GM18868 (cell line): ENCODE data around the gene GPBP1.

Source experiments
- ATAC-seq: cut with Tn5 transposase; IDR thresholded peaks from one replicate; pipeline ENCODE4 v1.9.1; 2021; ENCODE audit warnings: mild to moderate bottlenecking, moderate library complexity; ENCODE audit not compliant: unreplicated experiment

The GPBP1 gene

DNA sequence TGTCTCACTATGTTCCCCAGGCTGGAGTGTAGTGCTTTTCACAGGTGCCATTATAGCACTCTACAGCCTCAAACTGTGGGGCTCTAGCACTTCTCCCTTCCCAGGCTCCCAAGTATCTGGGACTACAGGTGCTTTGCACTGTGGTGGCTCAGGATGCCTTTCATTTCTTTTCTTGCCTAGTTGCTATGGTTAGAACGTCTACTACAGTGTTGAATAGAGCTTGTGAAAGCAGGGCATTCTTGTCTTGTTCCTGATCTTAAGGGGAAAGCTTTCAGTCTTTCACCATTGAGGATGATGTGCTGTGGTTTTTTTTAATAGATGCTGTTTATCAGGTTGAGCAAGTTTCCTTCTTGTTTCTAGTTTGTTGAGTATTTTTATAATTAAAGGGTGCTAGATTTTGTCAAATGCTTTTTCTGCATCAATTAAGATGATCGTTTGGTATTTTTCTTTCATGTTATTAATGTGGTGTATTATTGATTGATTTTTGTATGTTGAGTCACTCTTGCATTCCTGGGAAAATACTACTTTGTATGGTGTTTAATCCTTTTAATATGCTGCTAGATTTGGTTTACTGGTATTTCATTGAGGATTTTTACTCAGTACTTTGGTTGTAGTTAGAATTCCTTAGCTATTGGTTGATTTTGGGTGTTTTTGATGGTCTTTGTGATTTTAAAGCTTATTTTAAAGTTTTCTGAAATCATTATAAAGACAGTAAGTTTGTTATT is 35.6 kb downstream of the GPBP1 start:
- peak; percentile 46 for ATAC-seq

GRCh38 chr5:57210633-57211032 is 36.8 kb downstream of the GPBP1 start:
- ATAC-seq, result no peak

DNA sequence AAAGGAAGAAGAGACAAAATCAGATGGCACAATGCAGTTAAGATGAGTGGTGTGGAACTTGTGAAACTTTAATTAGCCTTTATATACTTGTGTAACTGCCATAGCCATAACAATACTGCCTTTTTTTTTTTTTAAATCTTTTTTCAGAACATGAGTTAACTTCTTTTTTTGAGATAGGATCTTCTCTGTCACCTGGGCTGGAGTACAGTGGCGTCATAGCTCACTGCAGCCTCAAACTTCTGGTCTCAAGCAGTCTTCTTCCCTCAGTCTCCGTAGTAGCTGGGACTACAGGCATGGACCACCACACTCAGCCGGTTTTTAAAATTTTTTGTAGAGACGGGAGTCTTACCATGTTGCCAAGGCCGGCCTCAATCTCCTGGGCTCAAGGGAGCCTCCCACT is 37.2 kb downstream of the GPBP1 start:
- no peak for ATAC-seq

DNA sequence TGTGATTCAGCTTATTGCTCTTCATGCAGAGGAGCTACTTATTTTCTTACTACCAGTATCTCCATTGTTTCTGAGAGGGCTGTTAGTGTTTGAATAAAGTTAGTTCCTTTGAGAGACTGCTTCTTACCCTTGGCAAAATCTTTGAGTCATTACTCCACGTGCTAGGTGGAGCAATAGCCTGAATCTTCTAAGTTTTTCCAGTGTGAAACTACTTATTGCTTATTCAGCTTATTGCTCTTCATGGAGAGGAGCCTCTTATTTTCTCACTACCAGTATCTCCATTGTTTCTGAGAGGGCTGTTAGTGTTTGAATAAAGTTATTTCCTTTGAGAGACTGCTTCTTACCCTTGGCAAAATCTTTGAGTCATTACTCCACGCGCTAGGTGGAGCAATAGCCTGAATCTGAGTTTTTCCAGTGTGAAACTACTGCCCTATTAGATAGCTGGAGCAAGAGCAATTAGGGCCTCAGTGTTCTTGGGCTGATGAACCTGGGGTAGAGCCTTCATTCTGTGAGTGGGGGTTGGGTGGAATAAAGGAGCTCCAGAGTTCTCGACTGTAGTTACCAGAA is 41.9 kb downstream of the GPBP1 start:
- ATAC-seq, result no peak

GRCh38 chr5:57216714-57217113 is 42.9 kb downstream of the GPBP1 start:
- ATAC-seq, result no peak

DNA sequence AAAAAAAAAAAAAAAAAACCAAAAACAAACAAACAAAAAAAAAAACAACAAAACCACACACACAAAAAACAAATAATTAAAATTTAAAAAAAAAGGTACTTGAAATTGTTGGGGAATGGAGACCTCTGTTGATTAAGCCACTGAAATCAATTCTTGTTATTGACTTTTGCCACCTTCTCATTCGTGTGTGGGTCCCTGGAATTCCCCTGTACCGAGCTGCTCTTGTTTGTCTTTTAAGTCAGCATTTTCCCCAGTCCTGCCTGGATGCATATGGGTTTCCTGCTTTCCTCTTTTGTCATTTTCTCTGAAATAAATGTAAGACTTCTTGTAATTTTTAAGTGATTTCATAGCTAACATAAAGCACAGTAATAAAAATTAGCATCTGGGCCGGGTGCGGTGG is 45.5 kb downstream of the GPBP1 start:
- ATAC-seq, result peak; percentile 61

DNA sequence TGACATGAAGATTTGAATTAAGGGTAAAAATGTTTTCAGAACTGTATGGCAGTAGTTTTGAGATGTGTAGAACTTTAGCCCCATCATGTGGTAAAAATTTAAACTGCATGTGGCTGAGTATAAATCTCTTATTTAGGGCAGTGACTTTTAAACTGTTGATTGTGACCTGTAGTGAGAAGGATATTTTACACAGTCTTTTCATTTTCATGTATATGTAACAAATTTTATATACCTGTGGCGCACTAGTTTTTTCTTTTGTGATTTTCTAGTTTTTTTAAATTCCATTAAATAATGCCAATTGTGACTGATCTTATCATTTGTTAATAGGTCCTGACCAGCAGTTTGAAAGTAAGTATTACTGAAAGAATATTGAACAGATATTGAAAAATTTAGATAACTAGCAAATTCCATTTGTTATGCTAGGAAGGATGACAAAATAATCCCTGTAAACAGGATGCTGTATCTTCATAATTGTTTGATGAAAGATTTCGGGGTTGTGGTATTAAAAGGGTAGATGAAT is 47.2 kb downstream of the GPBP1 start:
- peak; percentile 70 for ATAC-seq

DNA sequence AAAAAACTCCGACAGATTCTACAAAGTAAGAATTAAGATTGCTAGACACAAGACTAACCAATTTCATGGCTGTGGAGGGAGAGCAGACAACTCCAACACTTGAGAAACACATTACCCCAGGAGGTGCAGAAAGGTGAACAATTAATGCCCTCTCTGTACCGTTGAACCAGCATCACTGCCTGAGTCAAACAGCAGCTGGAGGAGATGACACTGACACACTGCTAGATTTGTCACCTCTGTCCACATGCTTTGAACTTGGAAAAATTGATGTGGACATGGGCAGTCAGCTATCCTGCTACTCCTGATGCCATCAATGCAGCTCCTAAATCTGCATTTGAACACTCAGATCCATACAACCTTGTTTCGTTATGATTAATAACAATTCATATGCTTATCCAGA is 51.7 kb downstream of the GPBP1 start:
- ATAC-seq, result no peak

DNA sequence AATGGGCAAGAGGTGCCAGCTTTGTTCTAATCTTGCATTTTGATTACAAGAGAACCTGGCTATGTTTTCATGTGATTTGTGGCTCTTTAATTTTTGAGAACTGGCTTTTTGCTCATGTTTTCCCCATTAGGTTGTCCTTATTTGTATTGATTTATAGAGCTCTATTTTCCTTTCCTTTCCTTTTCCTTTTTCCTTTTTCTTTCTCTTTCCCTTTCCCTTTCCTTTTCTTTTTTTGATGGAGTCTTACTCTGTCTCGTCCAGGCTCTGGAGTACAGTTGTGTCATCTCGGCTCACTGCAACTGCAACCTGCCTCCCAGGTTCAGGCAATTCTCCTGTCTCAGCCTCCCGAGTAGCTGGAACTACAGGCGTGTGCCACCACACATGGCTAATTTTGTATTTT is 55.5 kb downstream of the GPBP1 start:
- no peak for ATAC-seq

GRCh38 chr5:57231607-57232006 is 57.7 kb downstream of the GPBP1 start:
- no peak for ATAC-seq

DNA sequence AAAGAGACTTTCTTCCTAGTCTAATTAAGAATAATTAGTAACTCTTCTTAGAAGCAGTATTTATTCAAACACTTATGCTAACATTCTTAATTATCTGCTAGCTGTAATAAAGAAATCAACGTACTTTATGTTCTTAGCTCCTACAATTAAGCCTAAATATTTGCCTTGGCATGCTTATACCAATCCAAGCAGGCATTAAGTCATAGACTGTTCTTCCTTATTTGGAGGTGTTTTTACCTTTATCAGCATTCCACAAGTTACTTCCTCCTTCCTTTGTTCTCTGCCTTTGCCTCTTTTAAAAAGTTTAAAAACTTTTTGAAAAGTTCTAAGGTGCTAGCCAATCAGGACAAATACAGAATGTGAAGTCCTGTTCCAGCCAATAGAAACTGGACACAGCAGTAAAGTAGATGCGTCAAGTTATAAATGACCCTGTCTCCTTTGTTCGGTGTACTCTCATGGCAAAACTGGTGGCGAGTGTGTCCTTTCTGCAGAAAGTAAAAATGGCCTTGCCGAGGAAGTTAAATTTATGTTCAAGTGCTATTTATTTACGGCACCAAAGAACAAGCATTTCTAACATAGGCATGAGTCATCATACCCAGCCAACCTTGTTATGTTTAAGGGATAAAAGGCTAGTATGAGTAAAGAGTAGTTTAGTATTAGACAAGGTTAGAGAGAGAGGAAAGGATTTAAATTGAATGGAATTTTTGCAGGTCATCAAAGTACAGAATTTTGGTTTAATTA is 58.6 kb downstream of the GPBP1 start:
- ATAC-seq, result no peak

DNA sequence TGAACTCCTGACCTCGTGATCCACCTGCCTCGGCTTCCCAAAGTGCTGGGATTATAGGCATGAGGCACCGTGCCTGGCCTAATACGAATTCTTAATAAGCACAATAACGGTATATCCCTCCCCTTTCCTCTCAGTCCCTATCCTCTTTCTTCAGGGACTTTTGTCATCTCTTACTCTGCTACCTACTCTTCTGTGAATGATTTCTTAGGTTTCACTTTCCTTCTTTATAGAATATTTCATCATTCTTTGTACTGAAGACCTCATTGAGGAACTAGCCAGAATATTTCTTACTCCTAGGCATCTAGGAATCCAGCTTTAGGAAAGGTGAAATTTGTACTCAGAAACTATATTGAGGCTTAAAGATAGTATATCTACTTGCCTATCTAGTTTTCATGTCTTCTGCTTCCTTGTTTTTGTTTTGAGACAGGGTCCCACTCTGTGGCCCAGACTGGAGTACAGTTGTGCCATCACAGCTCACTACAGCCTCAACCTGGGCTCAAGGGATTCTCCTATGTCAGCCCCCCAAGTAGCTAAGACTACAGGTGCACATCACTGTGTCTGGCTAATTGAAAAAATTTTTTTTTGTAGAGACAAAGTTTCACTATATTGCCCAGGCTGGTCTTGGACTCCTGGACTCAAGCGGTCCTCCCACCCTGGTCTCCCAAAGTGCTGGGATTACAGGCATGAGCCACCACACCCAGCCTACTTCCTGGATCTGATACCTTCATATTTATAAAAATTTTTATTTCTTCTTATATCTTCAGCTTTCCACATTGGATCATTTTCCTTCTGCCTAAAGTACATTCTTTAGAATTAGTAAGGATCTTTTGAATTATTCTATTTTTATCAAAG is 69.7 kb downstream of the GPBP1 start:
- peak; percentile 69 for ATAC-seq

- no peak for ATAC-seq
Observed at GRCh38 chr5:57244331-57244730, 70.5 kb downstream of the GPBP1 start.

DNA sequence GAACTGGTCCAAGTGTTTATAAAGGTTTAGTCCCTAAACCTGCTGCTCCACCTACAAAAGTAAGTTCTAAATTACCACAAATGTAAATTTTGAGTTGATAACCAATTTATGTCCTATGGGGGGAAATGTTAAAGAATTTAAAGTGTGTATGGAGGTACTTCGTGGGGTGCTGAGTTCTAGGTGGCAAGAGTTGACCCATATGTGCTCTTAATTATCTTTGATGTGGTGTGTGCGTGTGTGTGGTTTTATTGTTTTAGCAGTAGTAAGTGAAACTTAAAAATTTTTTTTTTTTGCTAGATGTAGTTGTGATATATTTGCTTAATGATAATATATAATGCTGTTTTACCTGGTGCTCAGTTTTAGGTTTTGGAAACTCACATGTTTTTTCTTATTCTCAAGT is 72.6 kb downstream of the GPBP1 start:
- no peak for ATAC-seq

- no peak for ATAC-seq
Observed at GRCh38 chr5:57247765-57248164, 73.9 kb downstream of the GPBP1 start.

GRCh38 chr5:57249265-57249874 is 75.5 kb downstream of the GPBP1 start:
- no peak for ATAC-seq

DNA sequence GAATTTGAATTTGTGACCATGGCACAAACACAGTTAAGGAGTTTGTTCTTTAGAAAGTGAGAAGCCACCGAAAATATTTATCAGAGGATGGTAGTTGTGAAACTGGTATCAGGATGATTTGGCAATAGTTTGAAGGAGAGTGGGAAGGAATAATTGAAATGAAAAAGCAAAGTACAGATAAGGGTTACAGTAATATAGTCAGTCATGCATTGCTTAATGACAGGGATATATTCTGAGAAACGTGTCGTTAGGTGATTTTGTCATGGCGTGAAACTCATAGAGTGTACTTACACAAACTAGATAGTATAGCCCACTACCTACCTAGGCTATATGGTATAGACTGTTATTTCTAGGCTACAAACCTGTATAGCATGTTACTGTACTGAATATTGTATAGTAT is 84.2 kb downstream of the GPBP1 start:
- ATAC-seq, result no peak

DNA sequence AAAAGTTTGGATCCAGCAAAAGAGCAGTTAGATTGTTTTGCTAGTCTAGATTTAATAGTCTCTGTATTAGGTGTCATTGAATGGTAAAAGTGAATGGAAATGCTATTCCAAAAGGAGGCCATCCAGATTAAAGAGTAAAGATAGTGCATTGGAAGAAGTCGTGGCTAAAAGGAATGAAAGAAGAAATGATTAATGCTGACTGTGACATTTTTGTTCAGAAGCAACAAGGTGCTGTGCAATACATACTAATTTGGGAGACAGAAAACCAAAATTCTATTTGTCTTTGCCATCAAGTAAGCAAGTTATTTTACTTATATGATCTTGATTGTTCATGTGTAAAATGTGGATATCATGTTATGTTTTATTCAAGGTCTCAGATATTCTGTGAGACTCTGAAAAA is 85.1 kb downstream of the GPBP1 start:
- no peak for ATAC-seq

- ATAC-seq, result no peak
Observed at GRCh38 chr5:57259704-57260103, 85.8 kb downstream of the GPBP1 start.

DNA sequence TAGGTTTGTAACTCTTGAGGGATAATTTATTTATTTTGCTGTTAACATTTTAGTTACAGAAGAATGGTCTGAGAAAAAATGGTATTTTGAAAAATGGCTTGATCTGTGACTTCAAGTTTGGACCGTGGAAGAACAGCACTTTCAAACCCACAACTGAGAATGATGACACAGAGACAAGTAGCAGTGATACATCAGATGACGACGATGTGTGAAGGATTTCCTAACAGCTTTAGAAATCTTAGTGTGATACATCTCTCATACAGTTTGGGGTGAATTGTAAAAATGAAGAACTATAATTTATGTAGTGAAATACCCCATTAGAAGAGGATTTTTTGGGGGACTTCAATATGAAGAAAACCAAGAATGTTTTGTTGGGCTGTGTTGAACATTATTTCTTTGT is 88.7 kb downstream of the GPBP1 start:
- ATAC-seq, result no peak

DNA sequence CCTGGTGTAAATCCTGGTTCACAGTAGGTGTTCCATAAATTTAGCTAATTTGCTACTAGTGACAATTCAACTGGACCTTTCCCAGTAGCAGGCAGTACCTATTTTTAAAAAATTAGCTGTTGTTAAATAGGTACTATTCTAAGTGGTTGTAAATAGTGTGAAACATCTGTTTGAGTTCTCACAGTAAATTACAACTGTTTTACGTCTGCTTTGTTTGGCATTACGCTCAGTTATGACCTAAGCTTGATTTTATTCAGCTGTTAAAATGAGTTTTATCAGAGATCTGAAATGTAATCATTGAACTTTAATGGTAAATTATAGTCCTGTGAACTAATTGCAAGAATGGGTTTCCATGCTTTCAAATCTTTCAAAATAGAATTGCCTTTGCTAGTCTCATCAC is 93.9 kb downstream of the GPBP1 start:
- no peak for ATAC-seq
